Stimulated activated CD4-positive, alpha-beta T cell treated with anti-CD3 and anti-CD28 coated beads, Interleukin-12 subunit alpha, Interleukin-12 subunit beta, amount 100 ng/mL, for 24 hours (primary cell): ENCODE data around the gene HVCN1.
"Not testable (repeated sequence)": the region's sequence is repeated elsewhere in the genome, so short reads cannot be mapped to it uniquely, and the experiment has no call there.

Experiments used
- DNase-seq, 2 experiments: peaks; one replicate each; pipeline ENCODE4 v3.0.0-alpha.2; 2020; ENCODE audit warnings: low read depth in 2 of 2

The HVCN1 gene

DNA sequence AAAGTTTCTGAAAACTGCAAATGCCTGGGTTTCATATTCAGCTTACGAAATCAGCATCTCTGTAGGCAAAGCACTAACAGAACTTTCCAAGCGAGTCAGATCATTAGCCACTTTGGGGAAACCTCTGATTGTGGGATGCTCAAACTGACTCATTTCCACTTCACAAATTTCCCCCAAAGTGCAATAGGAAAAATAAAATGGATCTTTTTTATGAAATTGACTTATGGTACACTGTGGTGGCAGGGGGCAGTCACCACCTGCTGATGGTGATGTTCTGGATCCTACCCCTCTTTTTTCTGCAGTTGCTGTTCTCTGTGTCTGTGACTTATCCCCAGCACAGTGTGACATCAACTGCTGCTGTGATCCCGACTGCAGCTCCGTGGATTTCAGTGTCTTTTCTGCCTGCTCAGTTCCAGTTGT lies 69.4 kb downstream of the HVCN1 start:
- DNase-seq = peak in 1 of 2 experiments; percentile 20

DNA sequence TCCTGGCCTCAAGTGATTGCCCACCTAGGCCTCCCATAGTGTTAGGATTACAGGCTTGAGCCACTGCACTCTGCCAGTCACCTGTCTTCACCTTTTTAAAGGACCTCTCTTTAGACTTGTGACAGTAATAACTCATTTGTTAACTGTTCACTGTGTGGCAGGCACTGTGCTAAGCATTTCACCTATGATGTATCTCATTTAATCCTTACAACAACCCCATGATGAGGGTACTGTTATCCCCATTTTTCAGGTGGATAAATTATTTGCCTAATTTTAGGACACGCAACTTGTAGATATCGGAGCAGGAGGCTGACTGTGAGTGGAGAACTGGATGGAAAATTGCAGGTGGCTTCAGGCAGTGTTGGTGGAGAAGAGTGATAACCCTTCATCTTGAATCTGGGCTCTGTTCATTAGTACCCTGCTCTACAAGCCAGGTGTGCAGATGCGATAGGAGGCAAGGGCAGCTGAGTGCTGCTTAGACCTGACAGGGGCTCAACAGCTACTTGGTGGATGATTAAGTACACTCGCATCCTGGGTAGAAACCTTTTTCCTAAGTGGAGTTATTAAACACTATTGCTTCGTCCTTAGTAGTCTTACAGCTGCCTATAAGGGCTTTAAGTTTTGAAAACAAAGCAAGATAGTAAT lies 72.3 kb downstream of the HVCN1 start:
- no peak for DNase-seq

DNA sequence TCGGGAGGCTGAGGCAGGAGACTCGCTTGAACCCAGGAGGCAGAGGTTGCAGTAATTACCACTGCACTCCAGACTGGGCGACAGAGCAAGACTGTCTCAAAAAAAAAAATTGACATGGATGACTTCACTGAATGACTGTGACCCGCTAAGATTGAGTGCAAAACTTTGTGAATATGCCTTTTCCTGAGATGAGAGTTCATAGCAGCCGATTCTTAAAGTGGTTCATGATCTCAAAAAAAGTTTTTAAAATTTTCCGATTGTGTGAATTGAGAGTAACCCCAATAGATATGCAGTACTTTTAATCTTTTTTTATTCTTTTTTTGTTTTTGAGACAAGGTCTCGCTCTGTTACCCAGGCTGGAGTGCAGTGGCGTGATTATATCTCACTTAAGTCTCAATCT lies 73.7 kb downstream of the HVCN1 start:
- no peak for DNase-seq

DNA sequence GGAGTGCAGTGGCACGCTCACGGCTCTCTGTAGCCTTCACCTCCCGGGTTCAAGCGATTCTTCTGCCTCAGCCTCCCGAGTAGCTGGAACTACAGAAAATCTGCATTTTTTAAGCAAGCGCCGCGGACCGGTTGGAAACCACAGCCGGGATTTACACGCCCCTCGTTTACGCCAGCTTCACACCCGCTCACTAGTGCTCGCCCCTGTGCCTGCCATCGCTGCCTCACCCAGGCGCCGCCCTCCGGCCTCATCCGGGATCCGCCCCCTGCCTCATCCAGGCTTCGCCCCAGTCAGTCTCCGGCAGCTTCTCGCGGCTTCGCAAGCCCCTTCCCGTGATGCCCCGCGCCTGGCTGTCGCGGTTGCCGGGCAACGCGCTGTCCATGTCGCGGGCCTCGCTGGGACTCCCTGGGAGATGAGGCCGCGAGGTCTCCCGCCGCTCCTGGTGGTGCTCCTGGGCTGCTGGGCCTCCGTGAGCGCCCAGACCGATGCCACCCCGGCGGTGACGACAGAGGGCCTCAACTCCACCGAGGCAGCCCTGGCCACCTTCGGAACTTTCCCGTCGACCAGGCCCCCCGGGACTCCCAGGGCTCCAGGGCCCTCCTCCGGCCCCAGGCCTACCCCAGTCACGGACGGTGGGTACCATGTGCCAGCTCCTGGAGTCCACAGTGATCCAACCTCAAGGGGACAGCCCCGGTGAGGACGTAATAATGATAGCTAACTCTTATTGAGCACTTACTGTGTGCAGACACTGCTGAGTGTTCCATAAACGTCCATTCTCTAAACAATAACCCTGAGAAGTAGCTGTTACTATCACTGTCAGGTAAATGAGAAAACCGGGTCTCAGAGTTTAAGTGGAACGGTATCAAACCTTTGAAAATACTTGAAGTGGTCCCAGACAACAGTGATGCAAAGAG lies 74.9 kb downstream of the HVCN1 start, which contains the start of gene TCTN1:
TCTN1 (plus strand) TSS at position 359 of the 914 bp plus-strand sequence; CDS start at position 413, 54 bp downstream.
- DNase-seq = peak; percentile 94 to 98

DNA sequence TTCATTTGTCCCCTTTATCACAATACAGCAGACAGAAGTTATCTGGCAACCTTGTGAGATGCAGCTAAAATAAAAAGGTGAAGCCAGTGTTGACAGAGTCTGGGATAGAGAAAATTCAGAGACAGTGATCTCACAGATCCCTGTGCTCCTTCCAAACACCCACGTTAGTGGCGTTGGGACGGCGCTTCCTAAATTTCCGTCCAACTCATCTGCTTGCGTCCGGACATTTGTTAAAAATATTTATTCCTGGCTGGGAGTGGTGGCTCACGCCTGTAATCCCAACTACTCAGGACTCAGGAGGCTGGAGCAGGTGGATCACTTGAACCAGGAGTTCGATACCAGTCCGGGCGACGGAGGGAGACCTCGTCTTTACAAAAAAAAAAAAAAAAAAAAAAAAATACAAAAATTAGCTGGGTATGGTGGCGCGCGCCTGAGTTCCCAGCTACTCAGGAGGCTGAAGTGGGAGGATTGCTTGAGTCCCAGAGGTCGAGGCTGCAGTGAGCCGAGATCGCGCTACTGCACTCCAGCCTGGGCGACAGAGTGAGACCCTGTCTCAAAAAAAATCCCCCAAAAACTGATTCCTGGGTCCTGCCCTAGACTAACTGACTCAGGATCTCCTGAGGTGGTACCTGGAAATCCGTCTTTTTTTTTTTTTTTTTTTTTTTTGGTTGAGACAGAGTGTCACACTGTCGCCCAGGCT lies 75.7 kb downstream of the HVCN1 start:
- DNase-seq = no peak

DNA sequence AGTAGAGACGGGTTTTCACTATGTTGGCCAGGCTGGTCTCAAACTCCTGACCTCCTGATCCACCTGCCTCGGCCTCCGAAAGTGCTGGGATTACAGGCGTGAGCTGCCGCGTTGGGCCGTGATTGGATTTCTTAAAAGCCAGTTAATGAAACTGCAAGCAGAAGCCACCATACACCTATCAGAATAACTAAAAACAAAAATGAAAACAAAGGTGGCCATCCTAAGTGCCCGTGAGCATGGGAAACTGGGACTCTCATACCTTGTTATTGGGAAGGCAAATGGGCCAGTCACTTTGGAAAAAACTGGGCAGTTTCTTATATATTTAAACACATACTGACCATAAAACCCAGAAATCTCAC lies 82.7 kb downstream of the HVCN1 start:
- DNase-seq = no peak

DNA sequence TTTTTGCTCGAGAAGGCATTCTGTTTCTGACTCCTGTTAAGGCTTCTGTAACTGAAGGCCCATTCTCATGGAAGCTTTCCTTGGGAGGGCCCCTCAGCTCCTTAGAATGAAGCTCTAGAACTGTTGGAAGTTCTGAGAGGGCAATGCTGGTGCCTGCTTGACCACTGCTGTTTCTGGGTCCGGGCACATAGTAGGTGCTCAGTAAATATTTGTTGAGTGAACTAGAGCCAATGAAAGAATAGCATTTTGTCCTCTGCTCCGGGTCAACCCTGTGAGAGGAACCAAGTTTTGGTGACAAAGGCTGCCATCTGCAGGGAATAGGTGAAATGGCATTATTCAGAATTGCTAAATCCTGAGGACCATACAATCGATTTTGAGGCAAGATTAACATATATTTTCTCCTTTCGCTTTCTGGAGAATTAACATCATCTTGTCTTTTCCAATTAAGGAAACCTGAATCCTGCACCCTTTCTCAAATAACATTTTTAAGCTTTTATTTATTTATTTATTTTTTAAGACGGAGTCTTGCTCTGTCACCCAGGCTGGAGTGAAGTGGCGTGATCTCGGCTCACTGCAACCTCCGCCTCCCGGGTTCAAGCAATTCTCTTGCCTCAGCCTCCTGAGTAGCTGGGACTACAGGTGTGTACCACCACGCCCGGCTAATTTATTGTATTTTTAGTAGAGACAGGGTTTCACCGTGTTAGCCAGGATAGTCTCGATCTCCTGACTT lies 86.7 kb downstream of the HVCN1 start:
- not testable (repeated sequence) for DNase-seq

DNA sequence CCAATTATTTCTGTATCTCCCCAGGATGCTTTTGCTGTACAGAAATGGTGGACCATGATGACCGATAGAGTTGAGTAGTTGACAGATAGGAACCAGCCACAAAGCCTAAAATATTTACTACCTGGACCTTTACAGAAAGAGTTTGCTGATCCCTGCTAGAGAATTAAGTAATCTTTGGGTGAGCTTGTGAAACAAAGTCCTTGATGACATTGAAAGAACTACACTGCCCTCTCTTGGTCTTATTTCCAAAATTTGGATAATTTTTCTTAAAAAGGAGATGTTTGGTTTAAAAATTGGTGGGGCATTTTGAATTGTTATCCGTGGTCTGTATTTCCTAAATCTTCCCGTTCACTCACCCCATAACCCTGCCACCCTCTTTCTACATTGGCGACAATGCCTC lies 88.7 kb downstream of the HVCN1 start:
- DNase-seq = no peak

DNA sequence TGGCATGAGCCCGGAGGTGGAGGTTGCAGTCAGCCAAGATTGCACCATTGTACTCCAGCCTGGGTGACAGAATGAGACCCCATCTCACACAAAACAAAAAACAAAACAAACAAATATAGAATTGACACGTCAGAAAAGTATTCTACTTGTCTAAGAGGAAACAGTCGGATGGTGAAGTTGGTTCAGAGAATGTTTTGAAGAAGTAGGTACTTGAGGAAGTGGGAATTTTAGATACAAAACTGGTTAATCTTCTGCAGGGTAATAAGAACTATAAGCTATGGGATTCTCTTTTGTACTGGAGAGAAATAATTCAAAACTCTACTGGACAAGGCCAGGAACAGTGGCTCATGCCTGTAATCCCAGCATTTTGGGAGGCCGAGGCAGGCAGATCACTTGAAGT lies 89.6 kb downstream of the HVCN1 start:
- no peak for DNase-seq
